SK-N-SH (cell line): Measurements from ENCODE around the gene ABHD16A. TPM values are rescaled to one million over a fixed set of nuclear protein-coding genes. Genes with fewer than 3 reads are reported as not detected.

Source experiments
- CTCF ChIA-PET: fragments of 300-600, 350-600 bp; formaldehyde crosslinking; extraction: SDS; loops from one replicate; lab custom pipeline; 2021; lab: Yijun Ruan, JAX
- POLR2A ChIA-PET: fragments of 350-600 bp; sonication (Branson Sonifier 250); formaldehyde crosslinking; extraction: SDS; loops from one replicate; lab custom pipeline; 2020; ENCODE audit warnings: antibody characterized with exemption, inconsistent platforms; lab: Yijun Ruan, JAX
- DNase-seq: peaks from one replicate; pipeline ENCODE4 v3.0.0; 2012
- H2AFZ ChIP-seq: fragments of 200-600 bp; sonication (generic); 2 replicates; pipeline ENCODE4 v1.8.1; 2016; ENCODE audit warnings: antibody characterized with exemption, mild to moderate bottlenecking, low read depth
- H3F3A ChIP-seq: fragments of 200-600 bp; sonication (generic); replicated peaks from 2 replicates; pipeline ENCODE3; 2016; ENCODE audit warnings: antibody characterized with exemption, mild to moderate bottlenecking; ENCODE audit not compliant: insufficient read depth
- H3K27ac ChIP-seq, 2 experiments: fragments of 200-500 bp in 1 of 2; fragments of 200-600 bp in 1 of 2; sonication (Bioruptor generic) in 1 of 2; sonication (generic), shearing (Covaris generic) in 1 of 2; 2 replicates each; pipeline versions ENCODE4 v1.5.1 to v1.6.1; 2014 to 2016; ENCODE audit warnings: low read depth in 2 of 2, inconsistent platforms in 1 of 2, low read length in 1 of 2, mild to moderate bottlenecking in 1 of 2, mixed read lengths in 1 of 2
- H3K27me3 ChIP-seq: fragments of 200-600 bp; sonication (generic), shearing (Covaris generic); 2 replicates; pipeline ENCODE4 v1.6.1; 2016; ENCODE audit warnings: mixed run types; ENCODE audit not compliant: insufficient read depth
- H3K36me3 ChIP-seq, 2 experiments: fragments of 200-500 bp in 1 of 2; fragments of 200-600 bp in 1 of 2; sonication (Bioruptor generic) in 1 of 2; sonication (generic) in 1 of 2; replicated peaks in 1 of 2; 2 replicates each; pipeline versions ENCODE3 to v1.5.1; 2014 to 2016; ENCODE audit warnings: low read length in 1 of 2, mild to moderate bottlenecking in 1 of 2; ENCODE audit not compliant: insufficient read depth in 2 of 2, control insufficient read depth in 1 of 2
- H3K4me1 ChIP-seq, 2 experiments: fragments of 200-500 bp in 1 of 2; fragments of 200-600 bp in 1 of 2; sonication (Bioruptor generic) in 1 of 2; sonication (generic), shearing (Covaris generic) in 1 of 2; 2 replicates each; pipeline versions ENCODE4 v1.5.1 to v1.6.1; 2014 to 2016; ENCODE audit warnings: low read depth in 1 of 2, low read length in 1 of 2, mixed run types in 1 of 2; ENCODE audit not compliant: insufficient read depth in 2 of 2, control insufficient read depth in 1 of 2
- H3K4me2 ChIP-seq: fragments of 200-600 bp; sonication (generic), shearing (Covaris generic); 2 replicates; pipeline ENCODE4 v1.6.1; 2017; ENCODE audit warnings: mixed run types
- H3K4me3 ChIP-seq, 2 experiments: fragments of 200-500 bp in 1 of 2; fragments of 200-600 bp in 1 of 2; sonication (Bioruptor generic) in 1 of 2; sonication (generic), shearing (Covaris generic) in 1 of 2; 2 replicates each; pipeline versions ENCODE4 v1.5.1 to v1.8.1; 2014 to 2016; ENCODE audit warnings: low read depth in 2 of 2, inconsistent platforms in 1 of 2, low read length in 1 of 2, mild to moderate bottlenecking in 1 of 2, mixed read lengths in 1 of 2, moderate library complexity in 1 of 2
- H3K79me2 ChIP-seq: fragments of 200-600 bp; sonication (generic); 2 replicates; pipeline ENCODE4 v1.8.1; 2017; ENCODE audit warnings: mild to moderate bottlenecking; ENCODE audit not compliant: insufficient read depth
- H3K9ac ChIP-seq: fragments of 200-600 bp; sonication (generic); 2 replicates; pipeline ENCODE4 v1.6.1; 2017; ENCODE audit warnings: mixed run types
- H3K9me2 ChIP-seq: fragments of 200-600 bp; sonication (generic); 2 replicates; pipeline ENCODE4 v1.6.1; 2017; ENCODE audit warnings: mixed run types
- H3K9me3 ChIP-seq: fragments of 200-600 bp; sonication (generic); 2 replicates; pipeline ENCODE4 v1.6.1; 2017; ENCODE audit warnings: mixed run types, mild to moderate bottlenecking, moderate library complexity
- H4K20me1 ChIP-seq: fragments of 200-600 bp; sonication (generic); 2 replicates; pipeline ENCODE4 v1.6.1; 2017; ENCODE audit warnings: mild to moderate bottlenecking, mixed run types; ENCODE audit not compliant: insufficient read depth
- CTCF ChIP-seq: fragments of 200-600 bp; sonication (generic); IDR thresholded peaks from 2 replicates; pipeline ENCODE4 v1.6.1; 2017; ENCODE audit warnings: antibody characterized with exemption, mild to moderate bottlenecking, moderate library complexity
- FOSL2 ChIP-seq: IDR thresholded peaks from 2 replicates; pipeline ENCODE4 v1.4.0; 2012; ENCODE audit warnings: low read depth, mild to moderate bottlenecking, moderate library complexity, borderline replicate concordance
- FOXJ3 ChIP-seq: sonication (generic); formaldehyde crosslinking; IDR thresholded peaks from 2 replicates; pipeline ENCODE4 v1.5.1; 2020; ENCODE audit warnings: mild to moderate bottlenecking, missing genetic modification reagents
- FOXM1 ChIP-seq: IDR thresholded peaks from 2 replicates; pipeline ENCODE4 v1.4.0; 2012; ENCODE audit warnings: low read depth, mild to moderate bottlenecking
- GABPA ChIP-seq: IDR thresholded peaks from 2 replicates; pipeline ENCODE4 v1.4.0; 2012; ENCODE audit warnings: low read depth, mild to moderate bottlenecking
- JUND ChIP-seq: IDR thresholded peaks from 2 replicates; pipeline ENCODE4 v1.4.0; 2012
- MEF2A ChIP-seq: IDR thresholded peaks from 2 replicates; pipeline ENCODE4 v1.4.0; 2012; ENCODE audit warnings: low read depth, borderline replicate concordance
- MXI1 ChIP-seq: IDR thresholded peaks from 2 replicates; pipeline ENCODE4 v1.6.1; 2012; ENCODE audit warnings: mild to moderate bottlenecking, low read depth, low read length, improper control_type of control experiment
- NFIC ChIP-seq: IDR thresholded peaks from 2 replicates; pipeline ENCODE4 v1.4.0; 2012; ENCODE audit warnings: borderline replicate concordance
- REST ChIP-seq: IDR thresholded peaks from 2 replicates; pipeline ENCODE4 v1.6.1; 2012; ENCODE audit warnings: mild to moderate bottlenecking, low read depth, low read length, moderate library complexity
- TAF1 ChIP-seq: IDR thresholded peaks from 2 replicates; pipeline ENCODE4 v1.6.1; 2012; ENCODE audit warnings: low read depth, mild to moderate bottlenecking, low read length, moderate library complexity, borderline replicate concordance
- WGBS: methylation state at CpG from one replicate; pipeline ENCODE4 v1.1.6; 2017; ENCODE audit warnings: low lambda C conversion rate; 5-methylcytosine and 5-hydroxymethylcytosine counted together
- polyA plus RNA-seq, 3 experiments: library from polyadenylated mRNA; depleted of rRNA; stranded (reverse); fragments of >200 nt; gene quantifications; 2 replicates each; pipeline ENCODE4 v1.2.3, GENCODE V29; 2012
- TF ChIP-seq, protein P1 (sequence below): IDR thresholded peaks from 2 replicates; pipeline ENCODE4 v1.4.0; 2012; ENCODE audit warnings: low read depth
- TF ChIP-seq, protein P2 (sequence below): IDR thresholded peaks from 2 replicates; pipeline ENCODE4; 2012

Gene ABHD16A
- polyA plus RNA-seq, 1 of the 3 experiments (the other 2 are of a cell fraction), result 49.3 TPM

- Histone ChIP-seq H4K20me1 (no peaks in the 10 kb centered on the region), H3K9me2 (no peaks in the 10 kb centered on the region), H3K4me1 (0 out of 4 replicates have a peak, but pooled peaks cover 0 to 3% of the 10 kb centered on the region in 2 experiments), H3K36me3 (peaks cover 0 to 6% of the 10 kb centered on the region in 2 experiments), H2AFZ (no peak overlapping the region), H3K9ac (no peak overlapping the region), H3K4me3 (no peak overlapping the region), H3F3A (peaks cover 26% of the 10 kb centered on the region), H3K9me3 (no peaks in the 10 kb centered on the region), H3K4me2 (no peak overlapping the region), H3K27me3 (no peaks in the 10 kb centered on the region), H3K79me2 (no peaks in the 10 kb centered on the region; the same call in 1 of the 2 replicates), H3K27ac (no peak overlapping the region)
- DNase-seq, result no peak
- POLR2A ChIA-PET, result no interaction called here
- 92% methylated on average over 7 of the region's 7 CpGs for WGBS
- CTCF ChIA-PET, result interaction anchor here (1.2 kb wide), 1 partner anchor 80 kb away, joined by 4 read pairs; no protein-coding TSS in a partner anchor
- no peak for TF ChIP-seq MEF2A
- TF ChIP-seq FOXM1, result no peak
- no peak for TF ChIP-seq JUND
- no peak for TF ChIP-seq CTCF
- no peak for TF ChIP-seq TAF1
- no peak for TF ChIP-seq NFIC
- TF ChIP-seq MXI1, result no peak
- TF ChIP-seq, protein P1, sequence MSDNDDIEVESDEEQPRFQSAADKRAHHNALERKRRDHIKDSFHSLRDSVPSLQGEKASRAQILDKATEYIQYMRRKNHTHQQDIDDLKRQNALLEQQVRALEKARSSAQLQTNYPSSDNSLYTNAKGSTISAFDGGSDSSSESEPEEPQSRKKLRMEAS, result no peak
- TF ChIP-seq, protein P2, sequence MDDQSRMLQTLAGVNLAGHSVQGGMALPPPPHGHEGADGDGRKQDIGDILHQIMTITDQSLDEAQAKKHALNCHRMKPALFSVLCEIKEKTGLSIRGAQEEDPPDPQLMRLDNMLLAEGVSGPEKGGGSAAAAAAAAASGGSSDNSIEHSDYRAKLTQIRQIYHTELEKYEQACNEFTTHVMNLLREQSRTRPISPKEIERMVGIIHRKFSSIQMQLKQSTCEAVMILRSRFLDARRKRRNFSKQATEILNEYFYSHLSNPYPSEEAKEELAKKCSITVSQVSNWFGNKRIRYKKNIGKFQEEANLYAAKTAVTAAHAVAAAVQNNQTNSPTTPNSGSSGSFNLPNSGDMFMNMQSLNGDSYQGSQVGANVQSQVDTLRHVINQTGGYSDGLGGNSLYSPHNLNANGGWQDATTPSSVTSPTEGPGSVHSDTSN, result no peak
- no peak for TF ChIP-seq GABPA
- no peak for TF ChIP-seq REST
- no peak for TF ChIP-seq FOXJ3 (CRISPR knock-in tag)
- no peak for TF ChIP-seq FOSL2
Measured at GRCh38 chr6:31750411-31751022, 47.4 kb upstream of the ABHD16A start.
